Brain pericyte (primary cell): ENCODE data around the gene SH3GL1.
"Not testable (repeated sequence)": the region's sequence is repeated elsewhere in the genome, so short reads cannot be mapped to it uniquely, and the experiment has no call there.

ENCODE experiments used
- DNase-seq: peaks from one replicate; pipeline ENCODE4 v3.0.0-alpha.2; 2012; ENCODE audit warnings: low read depth, low spot score

SH3GL1 gene

GRCh38 chr19:4363571-4364304 lies 36.6 kb downstream of the SH3GL1 start:
- no peak for DNase-seq

GRCh38 chr19:4362831-4363545 lies 37.4 kb downstream of the SH3GL1 start:
- DNase-seq, result no peak

GRCh38 chr19:4362101-4362828 lies 38.1 kb downstream of the SH3GL1 start:
- no peak for DNase-seq

DNA sequence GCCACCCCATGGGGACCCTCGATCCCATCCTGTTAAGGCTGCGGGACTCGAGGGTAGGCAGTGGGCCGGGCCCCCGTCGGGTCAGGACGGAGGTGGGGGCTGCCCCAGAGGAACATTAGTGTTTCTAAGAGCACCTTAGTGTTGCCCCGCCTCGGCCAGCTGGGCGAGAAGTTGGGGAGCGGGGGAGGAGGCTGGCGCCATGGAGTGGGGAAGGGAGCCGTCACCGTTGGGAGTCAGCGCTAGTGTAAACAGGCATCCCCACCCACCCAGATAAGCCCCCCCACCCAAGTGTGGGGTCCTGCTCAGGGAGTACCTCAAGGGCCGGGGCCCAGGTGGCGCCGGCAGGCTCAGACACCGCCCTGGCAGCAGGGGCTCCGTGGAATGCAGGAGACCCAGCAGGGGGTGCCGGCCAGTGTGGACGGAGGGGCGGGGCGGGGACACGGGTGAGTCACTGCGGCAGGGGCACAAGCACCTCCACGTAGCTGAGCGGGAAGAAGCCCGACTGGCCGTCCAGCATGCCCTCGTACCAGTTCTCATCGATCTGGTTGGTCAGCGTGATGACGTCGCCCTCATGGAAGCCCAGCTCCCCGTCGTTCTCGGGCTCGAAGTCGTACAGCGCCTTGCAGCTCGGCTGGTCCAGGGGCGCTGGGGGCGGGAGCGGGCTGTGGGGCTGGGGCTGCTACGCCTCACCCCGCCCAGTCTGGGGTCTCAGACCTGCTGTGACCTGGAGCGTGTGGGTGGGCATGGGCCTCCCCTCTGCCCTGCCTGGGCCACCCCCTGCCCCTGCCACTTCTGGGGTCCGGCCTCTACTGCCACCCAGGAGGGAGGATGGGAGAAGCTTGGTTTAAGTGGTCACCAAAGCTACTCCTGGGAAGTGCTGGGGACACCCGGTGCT lies 38.9 kb downstream of the SH3GL1 start:
- no peak for DNase-seq

- no peak for DNase-seq
Observed at GRCh38 chr19:4360641-4361151, 39.7 kb downstream of the SH3GL1 start.

- no peak for DNase-seq
Observed at GRCh38 chr19:4360081-4360569, 40.2 kb downstream of the SH3GL1 start.

DNA sequence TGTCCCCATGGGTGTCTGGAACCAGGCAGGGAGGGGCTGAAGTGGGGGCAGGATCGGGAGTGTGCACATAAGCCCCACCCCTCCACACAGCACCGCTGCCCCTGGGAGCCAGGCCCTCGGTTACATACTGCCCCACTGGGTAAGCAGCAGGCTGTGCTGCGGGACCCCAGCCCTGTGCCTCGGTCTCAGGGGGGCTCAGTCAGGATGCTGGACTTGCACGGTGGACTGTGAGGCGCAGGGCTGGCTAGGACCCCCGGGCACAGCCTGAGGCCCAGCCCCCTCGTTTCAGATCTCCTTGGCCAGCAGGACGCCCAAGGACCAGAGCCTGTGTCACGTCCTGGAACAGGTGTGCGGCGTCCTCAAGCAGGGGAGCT lies 40.7 kb downstream of the SH3GL1 start:
- DNase-seq, result no peak

DNA sequence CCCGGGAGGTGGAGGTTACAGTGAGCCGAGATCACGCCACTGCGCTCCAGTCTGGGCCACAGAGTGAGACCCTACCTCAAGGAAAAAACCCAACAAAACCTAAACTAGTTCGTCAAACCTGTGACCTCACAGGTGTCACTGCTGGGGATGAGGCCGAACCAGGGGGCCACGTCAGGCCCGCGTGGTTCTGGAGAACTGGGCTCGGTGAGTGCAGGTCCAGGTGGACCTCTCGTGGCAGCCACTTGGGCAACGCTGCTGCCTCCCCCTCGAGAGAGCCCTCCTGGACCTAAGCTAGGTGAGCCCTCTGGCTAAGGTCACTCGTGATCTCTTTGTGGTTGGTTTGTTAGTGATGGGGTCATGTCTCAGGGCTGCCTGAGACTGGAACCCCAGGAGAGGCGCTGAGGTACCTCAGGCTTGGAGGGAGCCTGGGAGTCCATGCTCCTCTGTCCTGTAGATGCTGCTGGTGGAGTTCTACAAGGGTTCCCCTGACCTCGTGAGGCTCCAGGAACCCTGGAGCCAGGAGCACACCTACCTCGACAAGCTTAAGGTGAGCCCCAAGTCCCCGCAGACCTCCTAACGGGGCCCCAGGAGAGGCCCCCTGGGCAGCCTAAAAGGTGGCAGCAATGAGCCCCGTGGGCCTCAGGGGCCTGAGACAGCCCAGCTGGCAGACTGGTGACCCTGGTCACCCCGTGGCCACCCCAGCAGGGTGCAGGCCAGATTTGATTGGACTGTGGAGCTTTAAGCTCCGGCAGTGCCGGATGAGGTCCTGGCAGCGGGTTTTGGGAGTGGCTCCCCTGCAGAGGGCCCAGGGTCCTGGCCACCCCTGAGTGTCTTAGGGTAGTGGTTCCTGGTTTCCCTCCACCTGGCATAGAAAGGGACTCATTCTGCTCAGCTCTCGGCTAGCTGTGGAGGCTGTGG lies 41.4 kb downstream of the SH3GL1 start:
- no peak for DNase-seq

DNA sequence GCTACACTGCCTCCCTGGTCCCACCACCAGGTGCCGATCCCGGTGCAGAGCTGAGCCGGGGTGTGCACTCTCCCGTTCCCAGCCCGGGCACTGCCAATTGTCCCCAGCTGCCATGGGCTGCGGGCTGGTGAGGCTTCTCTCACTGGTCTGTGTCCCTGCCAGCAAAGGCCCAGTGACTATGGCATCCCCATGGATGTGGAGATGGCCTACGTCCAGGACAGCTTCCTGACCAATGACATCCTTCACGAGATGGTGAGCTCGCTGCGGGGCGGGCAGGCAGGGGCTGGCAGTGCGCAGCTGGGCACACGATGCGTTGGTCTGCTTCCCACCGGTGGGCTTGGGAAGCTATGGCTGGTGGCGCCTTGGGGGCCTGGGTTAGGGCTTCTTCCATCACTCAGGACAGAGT lies 42.4 kb downstream of the SH3GL1 start:
- no peak for DNase-seq

- no peak for DNase-seq
Observed at GRCh38 chr19:4357095-4357797, 43.1 kb downstream of the SH3GL1 start.

GRCh38 chr19:4354897-4355296 lies 45.5 kb downstream of the SH3GL1 start:
- no peak for DNase-seq

GRCh38 chr19:4354282-4354681 lies 46.1 kb downstream of the SH3GL1 start:
- DNase-seq, result no peak

DNA sequence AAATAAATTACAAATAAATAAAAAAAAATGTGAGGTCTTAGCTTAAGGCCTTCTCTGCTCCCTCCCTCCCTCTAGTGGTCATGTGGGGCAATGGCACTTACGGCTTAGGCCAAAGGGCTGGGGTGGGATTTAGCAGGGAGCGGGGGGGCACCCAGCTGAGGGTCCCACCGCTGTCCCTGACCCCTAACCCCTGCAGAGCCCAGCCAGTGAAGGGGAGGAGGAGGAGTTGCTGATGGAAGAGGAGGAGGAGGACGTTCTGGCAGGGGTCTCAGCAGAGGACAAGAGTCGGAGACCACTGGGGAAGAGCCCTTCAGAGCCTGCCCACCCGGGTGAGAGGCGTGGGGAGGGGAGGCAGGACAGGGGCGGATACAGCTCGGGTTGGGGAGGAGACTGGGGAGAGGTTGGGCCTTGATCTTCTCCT lies 47.6 kb downstream of the SH3GL1 start:
- DNase-seq, result no peak

- no peak for DNase-seq
Observed at GRCh38 chr19:4350726-4351125, 49.6 kb downstream of the SH3GL1 start.

GRCh38 chr19:4350111-4350510 lies 50.2 kb downstream of the SH3GL1 start:
- DNase-seq, result no peak

GRCh38 chr19:4349225-4349624 lies 51.1 kb downstream of the SH3GL1 start:
- not testable (repeated sequence) for DNase-seq

DNA sequence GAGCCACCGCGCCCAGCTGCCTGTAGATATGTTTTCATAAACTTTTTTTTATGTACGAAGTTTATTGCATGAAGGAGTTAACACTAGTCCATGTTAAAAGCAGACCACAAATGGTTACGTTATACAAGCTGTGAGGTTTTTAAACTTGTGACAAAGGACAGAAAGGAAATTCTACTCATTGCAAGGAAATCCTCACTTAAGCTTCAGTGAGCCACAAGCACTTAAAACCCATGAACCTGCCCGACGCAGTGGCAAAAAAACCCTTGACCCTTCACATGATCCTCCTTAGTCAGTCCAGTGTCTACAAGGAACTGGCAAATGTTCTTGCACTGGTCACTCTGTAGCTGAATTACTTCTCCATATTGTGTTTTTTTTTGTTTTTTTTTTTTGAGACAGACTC lies 52.8 kb downstream of the SH3GL1 start:
- DNase-seq, result no peak

- DNase-seq, result no peak
Observed at GRCh38 chr19:4346020-4346383, 54.3 kb downstream of the SH3GL1 start.

- no peak for DNase-seq
Observed at GRCh38 chr19:4345342-4346019, 54.9 kb downstream of the SH3GL1 start.
